OCI-LY3 (cell line): ENCODE measurements around the gene BCAN.

Experiments used
- H2AFZ ChIP-seq: fragments of 200-600, 300-600 bp; shearing (Covaris generic); 2 replicates; pipeline ENCODE4 v1.6.0; 2014; ENCODE audit warnings: antibody characterized with exemption, low read depth, low read length
- H3K27ac ChIP-seq: fragments of 200-600, 300-600 bp; sonication (generic); 2 replicates; pipeline ENCODE4 v1.5.1; 2014; ENCODE audit warnings: mild to moderate bottlenecking, low read length, moderate library complexity, mixed read lengths
- H3K27me3 ChIP-seq: fragments of 200-600, 300-600 bp; sonication (generic); 2 replicates; pipeline ENCODE4 v1.6.1; 2014; ENCODE audit warnings: low read depth, low read length, mixed read lengths
- H3K36me3 ChIP-seq: fragments of 200-600, 300-600 bp; sonication (generic); replicated peaks from 2 replicates; pipeline ENCODE3; 2014; ENCODE audit warnings: low read depth, low read length, mixed read lengths
- H3K4me1 ChIP-seq: fragments of 300-600, 200-600 bp; sonication (generic); 2 replicates; pipeline ENCODE4 v1.6.1; 2014; ENCODE audit warnings: low read length, mixed read lengths
- H3K4me2 ChIP-seq: fragments of 200-600, 300-600 bp; sonication (generic); 2 replicates; pipeline ENCODE4 v1.6.1; 2014; ENCODE audit warnings: low read length, mixed read lengths
- H3K4me3 ChIP-seq: fragments of 300-600, 200-600 bp; sonication (generic); 2 replicates; pipeline ENCODE4 v1.5.1; 2014; ENCODE audit warnings: antibody characterized with exemption, mild to moderate bottlenecking, low read length, moderate library complexity
- H3K79me2 ChIP-seq: fragments of 300-600, 200-600 bp; shearing (Covaris generic); 2 replicates; pipeline ENCODE4 v1.6.1; 2014; ENCODE audit warnings: mild to moderate bottlenecking, low read length, mixed read lengths
- H3K9ac ChIP-seq: fragments of 300-600, 200-600 bp; shearing (Covaris generic); 2 replicates; pipeline ENCODE4 v1.6.0; 2014; ENCODE audit warnings: mild to moderate bottlenecking, low read length, moderate library complexity
- H3K9me3 ChIP-seq: fragments of 200-600, 300-600 bp; shearing (Covaris generic); 2 replicates; pipeline ENCODE4 v1.6.1; 2014; ENCODE audit warnings: low read length, mixed read lengths; ENCODE audit not compliant: insufficient read depth
- H4K20me1 ChIP-seq: fragments of 200-600, 300-600 bp; sonication (generic); 2 replicates; pipeline ENCODE4 v1.6.1; 2016; ENCODE audit warnings: low read length, mixed read lengths; ENCODE audit not compliant: insufficient read depth
- CTCF ChIP-seq: fragments of 200-600, 300-600 bp; sonication (generic); IDR thresholded peaks from 2 replicates; pipeline ENCODE4 v1.5.1; 2014; ENCODE audit warnings: antibody characterized with exemption, low read length, low read depth
- EZH2phosphoT487 ChIP-seq: fragments of 200-600 bp; shearing (Covaris generic); IDR thresholded peaks from 2 replicates; pipeline ENCODE4 v1.6.1; 2018; ENCODE audit warnings: antibody characterized with exemption, mixed run types, low read depth

BCAN gene

GRCh38 chr1:156623946-156624813 is 17.7 kb upstream of the BCAN start:
- Histone ChIP-seq H3K36me3 (no peaks in the 10 kb centered on the region), H2AFZ (no peak overlapping the region), H3K4me1 (peaks cover 10% of the 10 kb centered on the region), H4K20me1 (no peaks in the 10 kb centered on the region), H3K9me3 (no peaks in the 10 kb centered on the region), H3K4me2 (no peak overlapping the region), H3K27me3 (peaks cover 24% of the 10 kb centered on the region), H3K79me2 (no peaks in the 10 kb centered on the region), H3K27ac (no peak overlapping the region), H3K4me3 (no peak overlapping the region), H3K9ac (no peak overlapping the region)
- TF ChIP-seq EZH2phosphoT487 (no peak), CTCF (no peak)

GRCh38 chr1:156624814-156625435 is 17.0 kb upstream of the BCAN start:
- no peak overlapping the region for H3K27ac ChIP-seq
- H3K4me1 ChIP-seq, result peaks cover 5% of the 10 kb centered on the region
- H3K36me3 ChIP-seq, result no peaks in the 10 kb centered on the region
- peaks cover 17% of the 10 kb centered on the region for H3K27me3 ChIP-seq
- H3K4me2 ChIP-seq, result no peak overlapping the region
- no peaks in the 10 kb centered on the region for H3K79me2 ChIP-seq
- no peaks in the 10 kb centered on the region for H4K20me1 ChIP-seq
- H3K9ac ChIP-seq, result no peak overlapping the region
- no peak overlapping the region for H3K4me3 ChIP-seq
- TF ChIP-seq EZH2phosphoT487 (no peak), CTCF (no peak)
- no peaks in the 10 kb centered on the region for H3K9me3 ChIP-seq
- no peak overlapping the region for H2AFZ ChIP-seq

- H3K9ac ChIP-seq, result no peak overlapping the region
- no peaks in the 10 kb centered on the region for H3K9me3 ChIP-seq
- TF ChIP-seq CTCF (peak; percentile 89), EZH2phosphoT487 (no peak)
- no peak overlapping the region for H3K4me3 ChIP-seq
- no peaks in the 10 kb centered on the region for H3K79me2 ChIP-seq
- no peaks in the 10 kb centered on the region for H3K4me1 ChIP-seq
- H3K27me3 ChIP-seq, result peaks cover 11% of the 10 kb centered on the region
- H2AFZ ChIP-seq, result no peak overlapping the region
- H3K36me3 ChIP-seq, result no peaks in the 10 kb centered on the region
- H3K4me2 ChIP-seq, result no peak overlapping the region
- H4K20me1 ChIP-seq, result no peaks in the 10 kb centered on the region
- no peak overlapping the region for H3K27ac ChIP-seq
These were observed 16.4 kb upstream of the BCAN start for GRCh38 chr1:156625436-156626078.

GRCh38 chr1:156626079-156626438 is 15.9 kb upstream of the BCAN start:
- H3K9ac ChIP-seq, result no peak overlapping the region
- H3K4me2 ChIP-seq, result no peak overlapping the region
- H2AFZ ChIP-seq, result no peak overlapping the region
- peaks cover 12% of the 10 kb centered on the region for H3K27me3 ChIP-seq
- H3K4me1 ChIP-seq, result no peaks in the 10 kb centered on the region
- TF ChIP-seq CTCF (no peak), EZH2phosphoT487 (no peak)
- H3K4me3 ChIP-seq, result no peak overlapping the region
- H4K20me1 ChIP-seq, result no peaks in the 10 kb centered on the region
- no peaks in the 10 kb centered on the region for H3K9me3 ChIP-seq
- no peaks in the 10 kb centered on the region for H3K79me2 ChIP-seq
- H3K36me3 ChIP-seq, result no peaks in the 10 kb centered on the region
- H3K27ac ChIP-seq, result no peak overlapping the region
